ENCODE results near the gene C1orf35.

Gene C1orf35

DNA sequence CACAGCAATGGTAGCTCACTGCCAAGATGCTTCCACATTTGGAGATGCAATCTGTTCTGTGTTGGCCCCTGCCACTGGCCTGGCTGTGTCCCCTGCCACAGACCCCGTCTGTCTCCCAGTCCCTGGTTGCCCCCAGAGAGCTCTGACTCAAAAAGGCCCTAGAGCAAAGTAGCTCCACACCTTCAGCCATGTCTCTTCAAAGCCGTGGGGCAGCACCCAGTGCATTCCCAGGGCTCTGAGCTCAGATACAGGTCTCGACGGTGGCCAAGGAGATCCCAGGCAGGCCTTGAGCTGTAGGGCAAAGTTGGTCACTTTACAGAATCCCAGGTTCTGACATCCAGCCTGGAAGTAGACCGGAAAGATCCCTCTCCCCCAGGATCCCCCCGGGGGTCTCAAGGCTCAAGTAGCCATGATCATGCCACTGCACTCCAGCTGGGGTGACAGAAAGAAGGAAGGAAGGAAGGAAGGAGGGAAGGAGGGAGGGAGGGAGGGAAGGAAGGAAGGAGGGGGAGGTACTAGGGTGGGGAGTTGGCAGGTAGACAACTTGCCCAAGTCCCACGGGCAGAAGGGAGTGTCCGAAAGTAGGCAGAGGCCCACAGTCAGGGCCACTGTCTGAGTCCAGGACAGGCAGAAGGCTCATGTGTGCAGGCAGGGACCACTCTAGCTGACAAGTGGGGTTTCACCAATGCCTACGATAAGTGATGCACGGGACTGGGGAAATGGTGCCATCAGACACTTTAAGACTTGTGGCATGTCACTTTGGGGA is 25.4 kb downstream of the C1orf35 start:
- DNase-seq, result no peak

DNA sequence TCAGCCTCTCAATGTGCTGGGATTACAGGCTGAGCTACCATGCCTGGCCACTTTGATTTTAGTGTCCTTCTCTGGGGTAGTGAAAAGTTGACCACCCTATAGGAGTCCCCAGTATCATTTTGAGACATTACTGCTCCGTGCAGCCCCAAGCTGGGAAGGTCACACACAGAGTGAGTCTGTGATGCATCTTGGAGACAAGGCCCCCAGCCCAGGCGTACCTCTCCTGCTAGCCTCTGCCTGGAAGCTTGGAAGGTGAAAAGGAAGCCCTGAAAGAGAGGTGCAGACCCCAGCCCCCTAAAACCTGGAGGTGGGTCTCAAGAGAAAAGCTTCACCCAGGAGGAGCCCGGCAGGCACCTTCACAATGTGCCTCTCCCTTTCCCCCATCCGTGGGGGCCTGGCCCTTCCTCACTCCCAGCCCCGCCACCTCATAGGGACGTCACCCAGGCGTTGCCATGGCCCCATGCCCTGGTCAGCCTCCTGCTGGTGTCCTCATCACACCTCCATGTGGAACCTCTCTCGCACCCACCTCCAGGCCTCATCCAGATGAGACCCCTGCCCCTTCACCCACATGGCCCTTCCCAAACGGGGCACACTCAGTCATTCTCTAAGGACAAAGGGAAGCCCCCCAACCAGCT is 26.2 kb downstream of the C1orf35 start:
- DNase-seq, result no peak

DNA sequence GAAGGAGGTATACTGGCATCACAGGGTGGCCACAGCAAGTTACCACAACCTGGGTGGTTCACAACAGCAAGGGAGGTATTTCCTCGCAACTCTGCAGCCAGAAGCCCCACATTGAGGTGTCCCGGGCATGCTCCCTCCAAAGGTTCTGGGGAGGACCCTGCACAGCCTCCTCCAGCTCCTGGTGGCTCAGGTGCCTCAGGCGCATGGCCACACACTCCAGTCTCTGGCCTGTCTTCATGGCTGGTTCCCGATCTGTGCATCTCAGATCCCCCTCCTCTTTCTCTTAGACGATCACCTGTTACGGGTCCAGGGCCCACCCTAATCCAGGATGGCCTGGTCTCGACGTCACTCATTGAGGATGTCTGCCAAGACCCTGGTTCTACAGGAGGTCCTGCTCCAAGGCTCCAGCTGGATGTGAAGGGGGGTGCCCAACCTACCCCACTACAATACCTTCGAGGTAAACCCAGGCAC is 27.3 kb downstream of the C1orf35 start:
- no peak for DNase-seq

DNA sequence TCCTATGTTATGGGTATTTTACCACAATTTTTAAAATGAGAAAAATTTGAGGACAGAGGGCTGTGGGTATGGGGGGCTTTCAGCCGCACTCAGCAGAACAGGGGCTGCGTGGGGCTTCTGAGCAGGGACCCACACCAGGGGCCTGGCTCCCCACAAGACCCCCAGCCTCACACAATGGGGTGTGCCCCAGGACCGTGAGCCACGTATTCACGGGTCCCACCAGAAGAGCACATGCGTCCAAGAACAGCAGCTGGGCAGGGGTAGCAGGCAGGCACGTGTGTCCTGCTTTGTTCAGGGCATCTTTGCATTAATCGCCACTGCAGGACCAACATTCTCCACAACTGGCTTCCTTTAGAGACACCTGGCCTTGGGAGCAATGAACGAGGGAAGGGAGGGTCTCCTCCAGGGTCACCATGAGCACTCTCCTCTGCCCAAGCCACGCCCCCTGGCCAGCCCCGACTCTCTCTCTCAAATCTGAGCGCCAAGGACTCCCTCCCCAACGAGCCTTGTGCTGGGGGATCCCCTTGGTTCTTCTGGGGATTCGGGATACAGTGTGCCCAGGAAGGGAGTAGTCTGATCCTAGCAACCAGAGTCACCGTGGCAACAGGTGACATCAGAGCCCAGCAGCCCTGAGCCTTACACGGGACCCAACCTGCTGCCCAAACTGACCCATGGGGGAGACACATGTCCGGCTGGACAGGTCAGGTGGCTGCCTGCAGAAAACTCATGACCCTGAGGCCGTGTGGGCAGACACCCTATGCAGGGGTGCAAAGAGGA is 28.0 kb downstream of the C1orf35 start:
- no peak for DNase-seq

DNA sequence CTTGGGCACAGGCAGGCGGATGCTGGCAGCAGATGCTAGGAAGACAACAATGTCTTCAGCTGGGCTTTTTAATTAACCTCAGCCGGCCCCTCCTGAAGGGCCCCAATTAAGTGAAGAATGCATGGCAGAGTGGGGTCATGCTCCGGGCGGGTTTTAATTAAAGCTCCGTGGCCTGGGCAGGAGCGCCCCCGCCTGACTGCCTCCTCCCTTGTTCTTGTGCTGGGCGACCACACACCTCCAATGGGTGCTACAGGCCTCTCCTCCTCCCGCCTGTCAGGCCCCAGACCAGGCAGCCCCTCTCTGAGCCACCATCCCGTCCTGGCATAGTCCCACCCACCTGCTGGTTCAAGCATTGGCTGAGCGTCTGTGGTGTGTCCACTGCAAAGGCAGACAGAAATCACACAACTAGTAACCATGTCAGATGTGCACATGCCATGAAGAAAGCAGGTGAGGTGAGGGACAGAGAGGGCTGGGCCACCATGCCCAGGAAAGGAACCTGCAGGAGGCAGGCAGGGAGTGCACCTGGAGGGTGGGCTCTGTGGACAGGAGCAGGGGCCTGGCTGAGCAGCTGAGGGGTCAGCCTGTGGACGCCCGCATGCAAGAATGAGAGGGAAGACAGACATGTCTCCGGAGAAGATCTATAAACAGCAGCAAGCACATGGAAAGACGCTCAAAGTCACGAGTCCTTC is 29.1 kb downstream of the C1orf35 start:
- no peak for DNase-seq

DNA sequence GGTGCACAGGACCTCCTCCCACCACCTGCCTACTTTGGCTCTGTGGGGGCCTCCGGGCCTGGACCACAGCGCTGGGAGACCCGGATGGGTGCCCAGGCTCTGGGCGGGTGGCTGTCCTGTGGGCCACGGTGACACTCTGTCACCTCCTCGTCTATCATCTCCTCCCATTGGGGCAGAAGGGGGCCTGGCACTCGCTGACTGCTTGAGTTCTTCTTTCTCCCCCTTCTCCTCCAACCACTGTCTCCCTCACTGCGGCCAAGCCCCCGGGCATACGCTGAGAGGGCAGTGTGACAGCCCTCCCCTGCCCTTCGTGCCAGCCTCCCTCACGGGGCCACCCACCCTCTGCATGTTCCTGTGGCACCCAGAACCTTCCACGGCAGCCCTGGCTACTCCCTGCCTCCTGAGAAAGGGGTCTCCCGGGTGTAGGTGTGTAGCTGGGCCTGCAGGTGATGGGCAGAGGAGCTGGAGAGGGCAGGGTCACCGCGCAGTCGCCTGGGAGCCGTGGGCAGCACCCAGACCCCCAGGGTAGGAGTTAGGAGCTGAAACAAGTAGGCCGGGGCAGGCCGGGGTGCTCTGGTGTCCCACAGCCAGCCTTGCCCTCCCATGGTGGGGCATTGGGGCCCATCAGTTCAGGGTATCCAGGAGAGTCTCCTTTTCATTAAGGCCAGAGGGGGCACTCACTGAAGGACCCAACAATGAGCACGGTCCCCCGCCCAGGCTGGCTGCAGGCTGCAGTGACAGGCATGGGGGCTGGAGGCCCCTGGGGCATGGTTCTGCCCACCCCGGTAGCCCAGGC is 29.9 kb downstream of the C1orf35 start:
- no peak for DNase-seq

DNA sequence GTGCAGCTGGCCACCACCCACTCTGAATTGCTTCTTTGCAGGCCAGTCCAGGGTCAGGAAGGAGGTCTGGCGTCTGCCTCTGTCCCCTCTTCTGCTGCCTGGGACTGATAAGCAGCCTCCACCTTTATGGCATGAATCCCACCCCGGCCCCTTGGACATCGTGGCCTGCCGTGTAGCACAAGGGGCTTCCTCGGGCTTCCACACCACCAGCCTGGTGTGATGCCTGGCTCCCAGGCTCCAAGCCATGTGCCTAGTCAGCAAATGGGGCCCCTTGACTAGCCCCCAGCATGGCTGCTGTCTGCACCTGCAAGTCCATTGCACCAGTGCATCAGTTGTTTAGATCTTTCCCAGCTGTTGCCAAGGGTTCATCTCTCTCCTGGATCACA is 30.5 kb downstream of the C1orf35 start:
- DNase-seq, result no peak

DNA sequence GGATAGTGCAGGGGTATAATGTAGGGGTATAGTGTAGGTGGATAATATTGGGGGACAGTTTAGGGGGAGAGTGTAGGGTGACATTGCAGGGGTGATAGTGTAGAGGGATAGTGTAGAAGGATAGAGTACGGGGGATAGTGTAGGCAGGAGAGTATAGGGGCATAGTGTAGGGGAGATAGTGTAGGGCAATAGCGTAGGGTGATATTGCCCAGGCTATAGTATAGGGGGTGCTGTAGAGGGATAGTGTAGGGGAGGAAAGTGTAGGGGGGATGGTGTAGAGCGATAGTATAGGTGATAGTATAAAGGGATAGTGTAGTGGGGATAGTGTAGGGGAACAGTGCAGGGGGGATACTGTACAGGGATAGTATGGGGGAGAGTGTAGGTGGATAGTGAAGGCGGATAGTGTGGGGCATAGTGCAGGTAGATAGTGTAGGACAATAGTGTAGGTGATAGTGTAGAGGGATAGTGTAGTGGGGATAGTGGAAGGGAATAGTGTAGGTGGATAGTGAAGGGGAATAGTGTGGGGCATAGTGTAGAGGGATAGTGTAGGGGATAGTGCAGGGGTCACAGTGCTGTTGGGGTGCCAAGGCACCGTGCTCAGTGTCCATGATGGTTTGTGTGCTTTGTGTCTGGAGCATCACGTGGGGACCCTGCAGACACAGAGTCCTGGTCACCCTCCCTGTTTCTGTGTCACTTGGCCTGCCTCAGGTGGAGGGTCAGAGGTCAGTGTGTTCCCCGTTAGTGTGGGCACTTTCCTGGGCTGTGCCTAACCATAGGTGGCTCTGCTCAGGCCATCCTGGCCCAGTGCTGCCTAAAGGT is 31.1 kb downstream of the C1orf35 start:
- DNase-seq, result no peak

DNA sequence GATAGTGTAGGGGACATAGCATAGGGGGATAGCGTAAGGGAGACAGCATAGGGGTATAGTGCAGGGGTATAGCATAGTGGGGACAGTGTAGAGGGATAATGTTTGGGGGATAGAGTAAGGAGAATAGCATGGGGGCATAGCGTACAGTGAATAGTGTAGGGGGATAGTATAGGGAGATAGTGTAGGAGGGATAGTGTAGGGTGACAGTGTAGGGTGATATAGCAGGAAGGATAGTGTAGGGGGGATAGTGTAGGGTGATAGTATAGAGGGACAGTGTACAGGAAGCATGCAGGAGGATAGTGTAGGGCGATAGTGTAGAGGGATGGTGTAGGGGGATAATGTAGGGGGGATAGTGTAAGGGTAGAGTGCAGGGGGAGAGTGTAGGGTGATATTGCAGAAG is 32.3 kb downstream of the C1orf35 start:
- DNase-seq, result no peak

DNA sequence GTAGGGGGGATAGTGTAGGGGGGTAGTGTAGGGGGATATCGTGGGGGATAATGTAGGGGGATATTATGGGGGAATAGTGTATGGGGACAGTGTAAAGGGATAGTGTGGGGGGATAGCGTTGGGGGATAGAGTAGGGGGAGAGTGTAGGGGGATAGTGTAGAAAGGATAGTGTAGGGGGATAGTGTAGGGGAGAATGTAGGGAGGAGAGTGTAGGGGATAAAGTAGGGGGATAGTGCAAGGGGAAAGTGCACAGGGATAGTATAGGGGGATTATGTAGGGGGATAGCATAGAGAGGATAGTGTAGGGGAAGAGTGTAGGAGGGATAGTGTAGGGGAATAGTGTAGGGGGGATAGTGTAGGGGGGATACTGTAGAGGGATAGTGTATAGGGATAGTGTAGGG is 33.0 kb downstream of the C1orf35 start:
- no peak for DNase-seq

DNA sequence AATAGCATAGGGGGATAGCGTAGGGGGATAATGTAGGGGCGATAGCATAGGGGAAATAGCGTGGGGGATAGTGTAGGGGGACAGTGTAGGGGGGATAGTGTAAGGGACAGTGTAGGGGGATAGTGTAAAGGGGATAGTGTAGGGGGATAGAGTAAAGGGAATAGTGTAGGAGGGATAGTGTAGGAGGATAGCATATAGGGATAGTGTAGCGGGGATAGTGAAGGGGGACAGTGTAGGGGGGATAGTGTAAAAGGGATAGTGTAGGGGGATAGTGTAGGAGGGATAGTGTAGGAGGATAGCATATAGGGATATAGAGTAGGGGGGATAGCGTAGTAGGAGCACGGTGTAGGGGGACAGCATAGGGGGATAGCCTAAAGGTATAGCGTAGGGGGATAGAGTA is 34.8 kb downstream of the C1orf35 start:
- DNase-seq, result no peak

DNA sequence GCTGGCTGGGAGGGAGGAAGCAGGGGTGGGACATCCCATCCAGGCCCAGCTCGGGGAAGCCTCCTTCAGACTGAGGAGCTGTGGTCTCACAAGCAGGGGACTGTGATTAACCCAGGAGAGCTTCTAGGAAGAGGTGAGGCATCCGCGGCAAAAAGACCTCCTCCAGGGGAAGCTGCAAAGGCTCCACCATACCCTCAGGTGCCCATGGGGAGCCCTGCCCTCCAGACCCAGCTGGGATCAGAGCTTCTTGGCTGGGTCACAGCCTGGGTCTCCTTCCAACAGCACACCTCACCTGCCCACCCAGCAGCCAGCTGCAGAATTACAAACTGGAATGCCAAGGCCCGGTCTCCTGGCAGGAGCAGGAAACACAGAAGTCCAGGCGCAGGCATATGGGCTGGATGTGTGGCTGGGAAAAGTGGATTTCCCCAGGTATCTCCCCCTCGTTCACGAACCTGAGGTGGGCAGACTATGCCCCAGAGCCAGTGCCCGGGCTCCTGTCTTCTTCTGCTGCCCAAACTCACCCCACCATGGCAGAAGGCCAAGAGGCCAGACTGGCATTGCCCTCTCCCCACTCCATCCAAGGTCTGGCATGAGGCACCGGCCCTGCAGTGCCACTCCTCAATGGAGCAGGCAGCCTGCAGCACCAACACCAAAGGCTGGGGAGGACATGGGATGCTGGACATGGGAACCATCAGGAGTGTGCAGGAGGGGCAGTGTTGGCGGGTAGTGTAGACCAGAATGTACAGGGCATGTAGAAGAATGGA is 36.1 kb downstream of the C1orf35 start:
- DNase-seq, result no peak

DNA sequence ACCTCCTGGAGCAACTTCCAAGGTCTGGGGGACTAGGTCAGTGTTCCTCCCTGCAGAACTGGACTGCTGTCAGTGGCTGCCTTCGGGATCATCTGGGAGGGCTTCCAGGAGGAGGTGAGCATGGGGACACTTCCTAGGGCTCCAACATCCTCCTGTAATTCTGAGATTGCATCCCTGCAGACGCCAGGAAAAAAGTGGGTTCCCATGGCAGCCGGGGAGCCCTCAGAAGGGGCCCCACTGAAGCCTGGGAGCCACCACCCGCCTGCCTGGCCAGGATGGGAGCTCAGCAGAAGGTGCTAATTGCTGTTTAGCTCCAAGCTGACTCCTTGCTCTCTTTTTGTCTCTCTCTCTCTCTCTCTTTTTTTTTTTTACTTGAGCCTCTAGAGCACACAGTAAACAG is 36.7 kb downstream of the C1orf35 start:
- no peak for DNase-seq

DNA sequence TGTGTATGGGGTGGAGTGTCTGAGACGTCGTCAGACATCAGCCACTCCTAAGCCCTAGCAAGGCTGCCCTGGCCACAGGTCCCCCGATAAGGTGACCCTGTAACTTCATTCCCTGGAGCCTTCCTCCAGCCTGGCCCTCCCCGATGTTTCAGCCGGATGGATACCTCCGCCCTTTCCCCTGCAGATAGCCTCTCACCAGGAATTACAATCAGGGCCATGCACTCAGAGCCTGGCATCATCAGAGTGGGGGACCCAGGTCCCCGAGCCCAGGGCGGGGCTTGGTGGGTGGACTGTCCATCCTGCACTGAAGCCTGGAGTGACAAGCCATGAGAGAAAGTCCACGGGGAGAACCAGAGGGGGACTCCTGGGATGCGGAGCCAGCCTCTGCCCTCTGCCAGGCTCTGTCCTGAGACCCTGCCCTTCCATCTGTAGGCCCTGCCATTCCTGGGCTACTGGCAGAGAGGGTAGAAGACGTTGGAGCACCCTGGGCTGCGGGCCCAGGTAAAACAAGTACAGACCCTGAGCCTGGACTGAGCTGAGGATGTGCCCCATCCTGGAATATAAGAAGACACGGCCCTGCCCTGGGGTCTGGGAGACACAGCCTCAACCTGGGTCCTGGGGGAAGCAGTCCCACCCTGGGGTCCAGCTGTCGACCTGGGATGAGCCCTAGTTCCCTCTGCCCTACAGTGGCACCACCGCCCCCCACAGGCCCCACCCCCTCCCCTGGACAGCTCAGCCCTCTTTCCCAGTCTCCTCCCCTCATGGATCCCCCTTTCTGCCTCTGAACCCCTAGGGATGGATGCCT is 37.4 kb downstream of the C1orf35 start:
- no peak for DNase-seq

DNA sequence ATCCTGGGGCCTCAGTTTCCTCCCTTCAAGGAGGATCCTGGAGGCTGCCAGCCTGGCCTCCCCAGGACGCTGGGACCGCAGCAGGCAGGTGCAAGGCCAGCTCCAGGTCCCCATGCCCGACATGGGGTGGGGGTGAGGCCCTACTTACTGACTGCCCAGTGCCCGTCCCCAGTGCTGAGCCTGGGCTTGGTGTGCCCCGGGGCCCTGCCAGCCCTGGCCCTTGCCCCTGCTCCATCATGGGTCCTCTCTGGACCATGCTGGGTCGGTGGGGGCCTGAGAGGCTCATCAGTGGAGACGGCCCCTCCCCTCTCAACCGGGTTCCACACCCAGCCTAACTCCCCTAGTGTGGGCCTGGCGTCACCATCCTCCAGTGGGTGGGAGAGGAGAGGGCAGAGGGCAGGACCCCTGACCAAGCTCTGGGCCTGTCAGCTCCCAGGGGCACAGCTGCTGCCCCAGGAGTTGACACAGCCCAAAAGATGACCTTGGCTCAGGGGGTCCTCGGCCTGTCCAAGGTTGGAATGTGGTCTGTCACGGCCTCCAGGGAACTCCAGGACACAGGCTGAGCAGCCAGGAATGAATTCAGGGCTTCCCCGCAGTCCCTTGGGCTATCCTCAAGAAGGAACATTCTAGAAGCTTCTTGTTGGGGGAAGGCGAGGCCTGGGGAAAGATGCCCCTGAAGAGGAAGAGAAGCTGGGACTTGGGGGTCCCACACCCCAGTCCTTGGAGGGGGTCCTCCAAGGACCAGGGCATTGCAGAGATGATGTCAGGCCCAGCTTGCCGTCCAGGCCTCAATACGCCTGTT is 38.2 kb downstream of the C1orf35 start:
- DNase-seq, result no peak

DNA sequence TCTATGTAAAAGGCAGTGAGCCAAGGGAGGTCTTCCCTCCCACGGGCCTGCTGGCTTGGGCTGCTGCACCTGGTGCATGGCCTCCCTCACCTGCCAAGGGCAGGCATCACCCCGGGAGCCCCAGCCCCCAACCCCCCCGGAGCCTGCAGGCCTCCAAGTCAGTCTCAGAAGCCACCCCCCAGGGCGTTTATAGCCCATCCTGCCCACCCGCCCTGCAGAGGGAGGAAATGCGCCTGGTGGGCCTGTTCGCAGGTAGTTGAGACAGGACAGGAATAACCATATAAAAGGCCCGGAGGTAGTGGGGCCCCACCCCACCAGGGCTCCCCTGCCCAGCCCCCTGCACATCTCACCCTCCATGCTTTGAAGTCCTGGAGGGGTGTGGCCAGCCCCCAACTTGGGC is 38.8 kb downstream of the C1orf35 start:
- DNase-seq, result no peak

DNA sequence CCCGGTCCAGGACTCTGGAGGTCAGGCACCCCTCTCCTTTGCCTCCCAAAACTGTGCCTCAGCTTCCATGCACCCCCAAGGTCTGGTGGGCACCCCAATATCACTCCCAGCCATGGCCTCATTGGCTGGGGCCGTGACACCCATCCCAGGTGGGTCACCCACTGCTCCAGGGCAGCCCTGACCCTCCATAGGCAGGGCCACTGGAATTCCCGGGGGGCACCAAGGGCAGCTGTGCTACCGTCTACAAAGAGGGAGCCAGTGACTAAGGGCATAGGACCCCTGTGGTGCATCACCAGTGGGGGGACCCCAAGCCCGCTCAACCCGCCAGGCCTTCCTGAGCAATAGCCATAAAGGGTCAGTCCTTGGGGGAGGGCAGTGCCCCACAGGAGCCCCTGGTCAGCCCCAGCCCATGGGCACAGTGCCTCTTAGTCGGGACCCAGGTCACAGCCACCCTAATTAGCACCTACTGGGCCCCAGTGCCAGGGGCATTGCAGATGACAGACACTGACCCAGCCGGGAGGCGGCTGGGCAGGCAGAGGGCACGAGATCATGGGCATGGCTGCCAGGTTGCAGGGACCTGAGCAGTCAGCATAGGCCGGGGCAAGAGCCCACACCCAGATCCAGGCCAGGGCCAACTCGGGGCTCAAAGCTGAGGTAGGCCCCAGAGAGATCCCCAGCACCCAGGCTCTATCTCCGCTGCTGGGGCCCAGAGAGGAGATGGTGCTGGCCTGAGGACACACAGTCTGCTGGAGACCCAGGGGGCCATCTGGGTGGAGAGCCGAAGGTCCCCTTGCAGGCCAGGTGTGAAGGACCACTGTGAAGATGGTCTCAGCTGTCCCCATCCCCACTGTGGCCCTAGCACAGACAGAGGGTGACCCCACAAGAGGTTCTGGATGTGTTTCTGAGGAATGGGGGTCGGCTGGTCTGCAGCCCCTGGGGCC is 39.6 kb downstream of the C1orf35 start:
- DNase-seq, result no peak

DNA sequence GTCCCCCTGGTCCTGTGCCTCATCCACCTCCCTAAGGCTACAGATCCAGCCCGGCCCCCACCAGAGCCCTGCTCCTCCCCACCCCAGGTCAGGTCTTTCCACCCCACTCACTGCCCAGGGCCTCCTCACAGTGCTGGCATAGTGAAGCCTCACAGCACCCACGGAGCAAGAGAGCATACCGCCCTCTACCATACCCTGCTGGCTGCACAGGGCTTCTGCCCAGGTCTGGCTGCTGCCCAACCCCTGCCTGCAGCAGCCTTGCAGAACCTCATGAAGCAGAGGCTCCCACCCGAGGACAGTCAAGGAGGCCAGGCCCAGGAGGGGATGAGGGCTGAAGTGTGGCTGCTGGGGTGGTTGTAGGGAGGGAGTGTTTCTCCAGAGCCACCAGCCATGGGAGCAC is 40.3 kb downstream of the C1orf35 start:
- no peak for DNase-seq
